ENCODE measurements around the gene ABCA2. TPM values are rescaled to one million over a fixed set of nuclear protein-coding genes. Genes with fewer than 3 reads are reported as not detected.

ABCA2 gene
- total RNA-seq, 1 experiment from 2014 or later: 19.2 TPM

DNA sequence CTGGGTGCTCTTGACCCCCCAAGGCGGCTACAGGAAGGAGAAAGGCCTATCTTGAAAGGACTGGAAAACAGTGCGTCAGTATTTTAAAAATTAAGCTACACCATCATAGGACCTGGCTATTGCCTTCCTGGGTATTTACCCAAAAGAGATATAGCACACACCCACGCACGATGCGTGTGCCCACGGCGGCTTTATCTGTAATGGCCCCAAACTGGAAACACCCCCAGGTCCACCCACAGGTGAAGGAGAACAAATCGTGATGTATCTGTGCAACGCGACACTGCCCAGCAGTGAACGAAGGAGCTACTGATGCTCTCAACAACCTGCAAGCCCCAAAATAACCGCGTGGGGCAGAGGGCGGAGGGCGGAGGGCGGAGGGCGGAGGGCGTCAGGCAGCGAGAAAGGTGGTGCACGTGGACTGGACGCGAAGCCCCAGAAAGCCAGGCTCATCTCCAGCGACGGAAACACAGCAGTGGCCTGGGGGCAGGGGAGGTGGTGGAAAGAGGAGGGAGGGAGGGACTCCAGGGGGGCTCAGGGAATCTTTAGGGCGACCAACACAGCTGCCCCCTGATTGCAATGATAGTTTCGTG, 63.1 kb downstream of the ABCA2 start:
- ChIA-PET POLR2A (no interaction called here), CTCF (interaction anchor here (0.8 to 3.4 kb wide), 12 partner anchors 10 to 187 kb away, joined by 3 to 17 read pairs (median 4); partner anchors contain the start of gene NPDC1)
- no peak for DNase-seq (ENCODE audit: low spot score)
- H3K9me3 Mint-ChIP-seq: no peaks in the 10 kb centered on the region
- H3K4me1 Mint-ChIP-seq: peaks cover 10% of the 10 kb centered on the region
- H3K4me3 Mint-ChIP-seq: no peak overlapping the region
- H3K27ac Mint-ChIP-seq: no peak overlapping the region
- H3K27me3 Mint-ChIP-seq (ENCODE audit: low read depth): no peaks in the 10 kb centered on the region
- ATAC-seq: no peak
- no peaks in the 10 kb centered on the region for H3K36me3 Mint-ChIP-seq
- TF ChIP-seq, protein P1, sequence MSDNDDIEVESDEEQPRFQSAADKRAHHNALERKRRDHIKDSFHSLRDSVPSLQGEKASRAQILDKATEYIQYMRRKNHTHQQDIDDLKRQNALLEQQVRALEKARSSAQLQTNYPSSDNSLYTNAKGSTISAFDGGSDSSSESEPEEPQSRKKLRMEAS (CRISPR knock-in tag; IDR thresholded peaks at IDR 0.05): no peak
- TF ChIP-seq CREM (CRISPR knock-in tag; IDR thresholded peaks at IDR 0.05) (no peak), ZNF416 (CRISPR knock-in tag; IDR thresholded peaks at IDR 0.05) (no peak), OVOL2 (CRISPR knock-in tag; IDR thresholded peaks at IDR 0.05; ENCODE audit: borderline replicate concordance) (no peak), TEAD1 (CRISPR knock-in tag; IDR thresholded peaks at IDR 0.05) (no peak), FOXK1 (CRISPR knock-in tag; IDR thresholded peaks at IDR 0.05) (no peak), HMGA2 (CRISPR knock-in tag; IDR thresholded peaks at IDR 0.05) (no peak), ZNF138 (CRISPR knock-in tag; conservative IDR thresholded peaks at IDR 0.05) (no peak), NFATC4 (CRISPR knock-in tag; IDR thresholded peaks at IDR 0.05) (no peak), GTF2I (CRISPR knock-in tag; conservative IDR thresholded peaks at IDR 0.05) (no peak), GRHL2 (CRISPR knock-in tag; IDR thresholded peaks at IDR 0.05; ENCODE audit: insufficient replicate concordance, severe bottlenecking) (no peak)
- TF ChIP-seq, protein P2, sequence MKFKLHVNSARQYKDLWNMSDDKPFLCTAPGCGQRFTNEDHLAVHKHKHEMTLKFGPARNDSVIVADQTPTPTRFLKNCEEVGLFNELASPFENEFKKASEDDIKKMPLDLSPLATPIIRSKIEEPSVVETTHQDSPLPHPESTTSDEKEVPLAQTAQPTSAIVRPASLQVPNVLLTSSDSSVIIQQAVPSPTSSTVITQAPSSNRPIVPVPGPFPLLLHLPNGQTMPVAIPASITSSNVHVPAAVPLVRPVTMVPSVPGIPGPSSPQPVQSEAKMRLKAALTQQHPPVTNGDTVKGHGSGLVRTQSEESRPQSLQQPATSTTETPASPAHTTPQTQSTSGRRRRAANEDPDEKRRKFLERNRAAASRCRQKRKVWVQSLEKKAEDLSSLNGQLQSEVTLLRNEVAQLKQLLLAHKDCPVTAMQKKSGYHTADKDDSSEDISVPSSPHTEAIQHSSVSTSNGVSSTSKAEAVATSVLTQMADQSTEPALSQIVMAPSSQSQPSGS (CRISPR knock-in tag; IDR thresholded peaks at IDR 0.05; ENCODE audit: borderline replicate concordance, low read depth): no peak
- TF ChIP-seq, protein P3, sequence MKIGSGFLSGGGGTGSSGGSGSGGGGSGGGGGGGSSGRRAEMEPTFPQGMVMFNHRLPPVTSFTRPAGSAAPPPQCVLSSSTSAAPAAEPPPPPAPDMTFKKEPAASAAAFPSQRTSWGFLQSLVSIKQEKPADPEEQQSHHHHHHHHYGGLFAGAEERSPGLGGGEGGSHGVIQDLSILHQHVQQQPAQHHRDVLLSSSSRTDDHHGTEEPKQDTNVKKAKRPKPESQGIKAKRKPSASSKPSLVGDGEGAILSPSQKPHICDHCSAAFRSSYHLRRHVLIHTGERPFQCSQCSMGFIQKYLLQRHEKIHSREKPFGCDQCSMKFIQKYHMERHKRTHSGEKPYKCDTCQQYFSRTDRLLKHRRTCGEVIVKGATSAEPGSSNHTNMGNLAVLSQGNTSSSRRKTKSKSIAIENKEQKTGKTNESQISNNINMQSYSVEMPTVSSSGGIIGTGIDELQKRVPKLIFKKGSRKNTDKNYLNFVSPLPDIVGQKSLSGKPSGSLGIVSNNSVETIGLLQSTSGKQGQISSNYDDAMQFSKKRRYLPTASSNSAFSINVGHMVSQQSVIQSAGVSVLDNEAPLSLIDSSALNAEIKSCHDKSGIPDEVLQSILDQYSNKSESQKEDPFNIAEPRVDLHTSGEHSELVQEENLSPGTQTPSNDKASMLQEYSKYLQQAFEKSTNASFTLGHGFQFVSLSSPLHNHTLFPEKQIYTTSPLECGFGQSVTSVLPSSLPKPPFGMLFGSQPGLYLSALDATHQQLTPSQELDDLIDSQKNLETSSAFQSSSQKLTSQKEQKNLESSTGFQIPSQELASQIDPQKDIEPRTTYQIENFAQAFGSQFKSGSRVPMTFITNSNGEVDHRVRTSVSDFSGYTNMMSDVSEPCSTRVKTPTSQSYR (CRISPR knock-in tag; IDR thresholded peaks at IDR 0.05): no peak
- TF ChIP-seq, protein P4, sequence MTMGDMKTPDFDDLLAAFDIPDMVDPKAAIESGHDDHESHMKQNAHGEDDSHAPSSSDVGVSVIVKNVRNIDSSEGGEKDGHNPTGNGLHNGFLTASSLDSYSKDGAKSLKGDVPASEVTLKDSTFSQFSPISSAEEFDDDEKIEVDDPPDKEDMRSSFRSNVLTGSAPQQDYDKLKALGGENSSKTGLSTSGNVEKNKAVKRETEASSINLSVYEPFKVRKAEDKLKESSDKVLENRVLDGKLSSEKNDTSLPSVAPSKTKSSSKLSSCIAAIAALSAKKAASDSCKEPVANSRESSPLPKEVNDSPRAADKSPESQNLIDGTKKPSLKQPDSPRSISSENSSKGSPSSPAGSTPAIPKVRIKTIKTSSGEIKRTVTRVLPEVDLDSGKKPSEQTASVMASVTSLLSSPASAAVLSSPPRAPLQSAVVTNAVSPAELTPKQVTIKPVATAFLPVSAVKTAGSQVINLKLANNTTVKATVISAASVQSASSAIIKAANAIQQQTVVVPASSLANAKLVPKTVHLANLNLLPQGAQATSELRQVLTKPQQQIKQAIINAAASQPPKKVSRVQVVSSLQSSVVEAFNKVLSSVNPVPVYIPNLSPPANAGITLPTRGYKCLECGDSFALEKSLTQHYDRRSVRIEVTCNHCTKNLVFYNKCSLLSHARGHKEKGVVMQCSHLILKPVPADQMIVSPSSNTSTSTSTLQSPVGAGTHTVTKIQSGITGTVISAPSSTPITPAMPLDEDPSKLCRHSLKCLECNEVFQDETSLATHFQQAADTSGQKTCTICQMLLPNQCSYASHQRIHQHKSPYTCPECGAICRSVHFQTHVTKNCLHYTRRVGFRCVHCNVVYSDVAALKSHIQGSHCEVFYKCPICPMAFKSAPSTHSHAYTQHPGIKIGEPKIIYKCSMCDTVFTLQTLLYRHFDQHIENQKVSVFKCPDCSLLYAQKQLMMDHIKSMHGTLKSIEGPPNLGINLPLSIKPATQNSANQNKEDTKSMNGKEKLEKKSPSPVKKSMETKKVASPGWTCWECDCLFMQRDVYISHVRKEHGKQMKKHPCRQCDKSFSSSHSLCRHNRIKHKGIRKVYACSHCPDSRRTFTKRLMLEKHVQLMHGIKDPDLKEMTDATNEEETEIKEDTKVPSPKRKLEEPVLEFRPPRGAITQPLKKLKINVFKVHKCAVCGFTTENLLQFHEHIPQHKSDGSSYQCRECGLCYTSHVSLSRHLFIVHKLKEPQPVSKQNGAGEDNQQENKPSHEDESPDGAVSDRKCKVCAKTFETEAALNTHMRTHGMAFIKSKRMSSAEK (CRISPR knock-in tag; IDR thresholded peaks at IDR 0.05; ENCODE audit: borderline replicate concordance): no peak
- TF ChIP-seq, protein P5, sequence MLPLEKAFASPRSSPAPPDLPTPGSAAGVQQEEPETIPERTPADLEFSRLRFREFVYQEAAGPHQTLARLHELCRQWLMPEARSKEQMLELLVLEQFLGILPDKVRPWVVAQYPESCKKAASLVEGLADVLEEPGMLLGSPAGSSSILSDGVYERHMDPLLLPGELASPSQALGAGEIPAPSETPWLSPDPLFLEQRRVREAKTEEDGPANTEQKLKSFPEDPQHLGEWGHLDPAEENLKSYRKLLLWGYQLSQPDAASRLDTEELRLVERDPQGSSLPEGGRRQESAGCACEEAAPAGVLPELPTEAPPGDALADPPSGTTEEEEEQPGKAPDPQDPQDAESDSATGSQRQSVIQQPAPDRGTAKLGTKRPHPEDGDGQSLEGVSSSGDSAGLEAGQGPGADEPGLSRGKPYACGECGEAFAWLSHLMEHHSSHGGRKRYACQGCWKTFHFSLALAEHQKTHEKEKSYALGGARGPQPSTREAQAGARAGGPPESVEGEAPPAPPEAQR (CRISPR knock-in tag; IDR thresholded peaks at IDR 0.05): no peak
- TF ChIP-seq, protein P6, sequence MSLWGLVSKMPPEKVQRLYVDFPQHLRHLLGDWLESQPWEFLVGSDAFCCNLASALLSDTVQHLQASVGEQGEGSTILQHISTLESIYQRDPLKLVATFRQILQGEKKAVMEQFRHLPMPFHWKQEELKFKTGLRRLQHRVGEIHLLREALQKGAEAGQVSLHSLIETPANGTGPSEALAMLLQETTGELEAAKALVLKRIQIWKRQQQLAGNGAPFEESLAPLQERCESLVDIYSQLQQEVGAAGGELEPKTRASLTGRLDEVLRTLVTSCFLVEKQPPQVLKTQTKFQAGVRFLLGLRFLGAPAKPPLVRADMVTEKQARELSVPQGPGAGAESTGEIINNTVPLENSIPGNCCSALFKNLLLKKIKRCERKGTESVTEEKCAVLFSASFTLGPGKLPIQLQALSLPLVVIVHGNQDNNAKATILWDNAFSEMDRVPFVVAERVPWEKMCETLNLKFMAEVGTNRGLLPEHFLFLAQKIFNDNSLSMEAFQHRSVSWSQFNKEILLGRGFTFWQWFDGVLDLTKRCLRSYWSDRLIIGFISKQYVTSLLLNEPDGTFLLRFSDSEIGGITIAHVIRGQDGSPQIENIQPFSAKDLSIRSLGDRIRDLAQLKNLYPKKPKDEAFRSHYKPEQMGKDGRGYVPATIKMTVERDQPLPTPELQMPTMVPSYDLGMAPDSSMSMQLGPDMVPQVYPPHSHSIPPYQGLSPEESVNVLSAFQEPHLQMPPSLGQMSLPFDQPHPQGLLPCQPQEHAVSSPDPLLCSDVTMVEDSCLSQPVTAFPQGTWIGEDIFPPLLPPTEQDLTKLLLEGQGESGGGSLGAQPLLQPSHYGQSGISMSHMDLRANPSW (CRISPR knock-in tag; conservative IDR thresholded peaks at IDR 0.05; ENCODE audit: low read depth): no peak
- TF ChIP-seq, protein P7, sequence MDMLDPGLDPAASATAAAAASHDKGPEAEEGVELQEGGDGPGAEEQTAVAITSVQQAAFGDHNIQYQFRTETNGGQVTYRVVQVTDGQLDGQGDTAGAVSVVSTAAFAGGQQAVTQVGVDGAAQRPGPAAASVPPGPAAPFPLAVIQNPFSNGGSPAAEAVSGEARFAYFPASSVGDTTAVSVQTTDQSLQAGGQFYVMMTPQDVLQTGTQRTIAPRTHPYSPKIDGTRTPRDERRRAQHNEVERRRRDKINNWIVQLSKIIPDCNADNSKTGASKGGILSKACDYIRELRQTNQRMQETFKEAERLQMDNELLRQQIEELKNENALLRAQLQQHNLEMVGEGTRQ (CRISPR knock-in tag; IDR thresholded peaks at IDR 0.05): no peak
- TF ChIP-seq, protein P8, sequence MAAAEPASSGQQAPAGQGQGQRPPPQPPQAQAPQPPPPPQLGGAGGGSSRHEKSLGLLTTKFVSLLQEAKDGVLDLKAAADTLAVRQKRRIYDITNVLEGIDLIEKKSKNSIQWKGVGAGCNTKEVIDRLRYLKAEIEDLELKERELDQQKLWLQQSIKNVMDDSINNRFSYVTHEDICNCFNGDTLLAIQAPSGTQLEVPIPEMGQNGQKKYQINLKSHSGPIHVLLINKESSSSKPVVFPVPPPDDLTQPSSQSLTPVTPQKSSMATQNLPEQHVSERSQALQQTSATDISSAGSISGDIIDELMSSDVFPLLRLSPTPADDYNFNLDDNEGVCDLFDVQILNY (CRISPR knock-in tag; IDR thresholded peaks at IDR 0.05): no peak
- TF ChIP-seq, protein P9, sequence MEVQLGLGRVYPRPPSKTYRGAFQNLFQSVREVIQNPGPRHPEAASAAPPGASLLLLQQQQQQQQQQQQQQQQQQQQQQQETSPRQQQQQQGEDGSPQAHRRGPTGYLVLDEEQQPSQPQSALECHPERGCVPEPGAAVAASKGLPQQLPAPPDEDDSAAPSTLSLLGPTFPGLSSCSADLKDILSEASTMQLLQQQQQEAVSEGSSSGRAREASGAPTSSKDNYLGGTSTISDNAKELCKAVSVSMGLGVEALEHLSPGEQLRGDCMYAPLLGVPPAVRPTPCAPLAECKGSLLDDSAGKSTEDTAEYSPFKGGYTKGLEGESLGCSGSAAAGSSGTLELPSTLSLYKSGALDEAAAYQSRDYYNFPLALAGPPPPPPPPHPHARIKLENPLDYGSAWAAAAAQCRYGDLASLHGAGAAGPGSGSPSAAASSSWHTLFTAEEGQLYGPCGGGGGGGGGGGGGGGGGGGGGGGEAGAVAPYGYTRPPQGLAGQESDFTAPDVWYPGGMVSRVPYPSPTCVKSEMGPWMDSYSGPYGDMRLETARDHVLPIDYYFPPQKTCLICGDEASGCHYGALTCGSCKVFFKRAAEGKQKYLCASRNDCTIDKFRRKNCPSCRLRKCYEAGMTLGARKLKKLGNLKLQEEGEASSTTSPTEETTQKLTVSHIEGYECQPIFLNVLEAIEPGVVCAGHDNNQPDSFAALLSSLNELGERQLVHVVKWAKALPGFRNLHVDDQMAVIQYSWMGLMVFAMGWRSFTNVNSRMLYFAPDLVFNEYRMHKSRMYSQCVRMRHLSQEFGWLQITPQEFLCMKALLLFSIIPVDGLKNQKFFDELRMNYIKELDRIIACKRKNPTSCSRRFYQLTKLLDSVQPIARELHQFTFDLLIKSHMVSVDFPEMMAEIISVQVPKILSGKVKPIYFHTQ (CRISPR knock-in tag; IDR thresholded peaks at IDR 0.05): no peak
